GM12878 (cell line): Measurements from ENCODE around the gene PRTFDC1. TPM values are rescaled to one million over a fixed set of nuclear protein-coding genes. Genes with fewer than 3 reads are reported as not detected.
A peak's percentile ranks its signal among the peaks of the same experiment; 100 is the strongest.

Source experiments
- ATAC-seq: fragments of 200-7000 bp; cut with Tn5 transposase; 3 replicates; pipeline ENCODE4 v1.9.1; 2020; ENCODE audit warnings: mild to moderate bottlenecking, moderate library complexity
- BruUV-seq: library from RNA; stranded (reverse); fragments of 400-500 nt; replicated peaks from 2 replicates; lab custom pipeline; 2021; lab: Mats Ljungman, UMichigan
- CTCF ChIA-PET: fragments of 300-600 bp; sonication (Branson Sonifier 250); formaldehyde crosslinking; extraction: SDS; loops from one replicate; lab custom pipeline; 2021; ENCODE audit warnings: inconsistent platforms; lab: Yijun Ruan, JAX
- POLR2A ChIA-PET: fragments of 350-600 bp; formaldehyde crosslinking; extraction: SDS; loops from one replicate; lab custom pipeline; 2021; ENCODE audit warnings: inconsistent platforms; lab: Charles Lee
- RAD21 ChIA-PET: fragments of 300-600 bp; sonication (Branson Sonifier 250); formaldehyde crosslinking; loops from one replicate; lab custom pipeline; 2023; ENCODE audit warnings: antibody characterized with exemption; ENCODE audit not compliant: unreplicated experiment; lab: Charles Lee
- SMC1A ChIA-PET: fragments of 300-600 bp; sonication (Branson Sonifier 250); formaldehyde crosslinking; loops from one replicate; lab custom pipeline; 2023; ENCODE audit not compliant: unreplicated experiment, uncharacterized antibody; lab: Charles Lee
- DNase-seq: peaks from one replicate; pipeline ENCODE4 v3.0.0-alpha.2; 2011; ENCODE audit warnings: low read depth, low spot score
- FAIRE-seq: peaks from 3 replicates; lab custom pipeline; 2011; peaks lifted over from hg19 to GRCh38; lab: Jason Lieb, UNC
- H2AFZ ChIP-seq: 2 replicates; pipeline ENCODE4 v1.6.0; 2011; ENCODE audit warnings: low read depth, low read length, control low read depth; ENCODE audit not compliant: control insufficient read depth
- H3K27ac ChIP-seq: 2 replicates; pipeline ENCODE4 v1.5.1; 2011; ENCODE audit warnings: control low read depth; ENCODE audit not compliant: control insufficient read depth, insufficient read depth
- H3K27me3 ChIP-seq, 2 experiments: replicated peaks in 1 of 2; 2 replicates each; pipeline versions ENCODE4 v1.6.0 to v1.6.1; 2011; ENCODE audit warnings: low read length in 1 of 2; ENCODE audit not compliant: control insufficient read depth in 2 of 2, insufficient read depth in 2 of 2
- H3K36me3 ChIP-seq, 2 experiments: 2 replicates each; pipeline ENCODE4 v1.5.1; 2011; ENCODE audit warnings: low read length in 1 of 2; ENCODE audit not compliant: control insufficient read depth in 2 of 2, insufficient read depth in 2 of 2
- H3K4me1 ChIP-seq: 2 replicates; pipeline ENCODE4 v1.6.1; 2011; ENCODE audit warnings: mild to moderate bottlenecking, low read length, moderate library complexity, mixed read lengths; ENCODE audit not compliant: control insufficient read depth, insufficient read depth
- H3K4me2 ChIP-seq: 2 replicates; pipeline ENCODE4 v1.6.0; 2011; ENCODE audit warnings: control low read depth; ENCODE audit not compliant: control insufficient read depth, insufficient read depth
- H3K4me3 ChIP-seq: fragments of 200-600 bp; sonication (generic); 2 replicates; pipeline ENCODE4 v1.5.1; 2016
- H3K79me2 ChIP-seq: 2 replicates; pipeline ENCODE4 v1.6.0; 2011; ENCODE audit warnings: low read length; ENCODE audit not compliant: control insufficient read depth, insufficient read depth
- H3K9ac ChIP-seq: 2 replicates; pipeline ENCODE4 v1.8.0; 2011; ENCODE audit warnings: low read length, control low read depth, mixed read lengths; ENCODE audit not compliant: control insufficient read depth, insufficient read depth
- H3K9me3 ChIP-seq: replicated peaks from 3 replicates; pipeline ENCODE4 v1.5.1; 2011; ENCODE audit warnings: mild to moderate bottlenecking, low read length; ENCODE audit not compliant: control insufficient read depth, insufficient read depth
- H4K20me1 ChIP-seq: 2 replicates; pipeline ENCODE4 v1.6.0; 2011; ENCODE audit not compliant: control insufficient read depth, insufficient read depth
- ASH2L ChIP-seq: fragments of 300-600, 200-600 bp; sonication (generic); IDR thresholded peaks from 2 replicates; pipeline ENCODE4 v1.6.1; 2017; ENCODE audit warnings: low read depth, mild to moderate bottlenecking, borderline replicate concordance
- BACH1 ChIP-seq: fragments of 450-650 bp; IDR thresholded peaks from 2 replicates; pipeline ENCODE4 v1.6.1; 2017; ENCODE audit warnings: mild to moderate bottlenecking, borderline replicate concordance
- DPF2 ChIP-seq: fragments of 450-650 bp; IDR thresholded peaks from 2 replicates; pipeline ENCODE4 v1.6.1; 2017; ENCODE audit warnings: mild to moderate bottlenecking
- HCFC1 ChIP-seq: fragments of 150-350 bp; IDR thresholded peaks from 2 replicates; pipeline ENCODE4 v1.6.1; 2014; ENCODE audit warnings: low read length
- MTA3 ChIP-seq: IDR thresholded peaks from 2 replicates; pipeline ENCODE4 v1.6.1; 2012; ENCODE audit warnings: low read length, inconsistent platforms, borderline replicate concordance
- NFYB ChIP-seq: IDR thresholded peaks from 2 replicates; pipeline ENCODE4 v1.6.1; 2011; ENCODE audit warnings: low read depth, mild to moderate bottlenecking, low read length, improper control_type of control experiment, moderate library complexity; ENCODE audit not compliant: insufficient read depth
- RB1 ChIP-seq: fragments of 450-650 bp; formaldehyde crosslinking; IDR thresholded peaks from 2 replicates; pipeline ENCODE4 v1.6.1; 2017; ENCODE audit warnings: mild to moderate bottlenecking, borderline replicate concordance
- RELA ChIP-seq: fragments of 450-650 bp; IDR thresholded peaks from 2 replicates; pipeline ENCODE4 v1.8.0; 2014; ENCODE audit warnings: borderline replicate concordance; ENCODE audit not compliant: partially characterized antibody
- TCF12 ChIP-seq: IDR thresholded peaks from 2 replicates; pipeline ENCODE4 v1.6.1; 2011; ENCODE audit warnings: low read depth, mild to moderate bottlenecking, low read length
- YY1 ChIP-seq: IDR thresholded peaks from 2 replicates; pipeline ENCODE4 v1.6.1; 2011; ENCODE audit warnings: low read depth, mild to moderate bottlenecking, low read length
- ZNF217 ChIP-seq: fragments of 450-650 bp; IDR thresholded peaks from 2 replicates; pipeline ENCODE4 v1.6.1; 2017; ENCODE audit warnings: antibody characterized with exemption, mild to moderate bottlenecking
- ZZZ3 ChIP-seq: IDR thresholded peaks from 2 replicates; pipeline ENCODE4 v1.6.1; 2011; ENCODE audit warnings: low read depth; ENCODE audit not compliant: control insufficient read depth, insufficient read length
- WGBS: methylation state at CpG from one replicate; pipeline ENCODE4 v1.1.6; 2016; ENCODE audit warnings: low lambda C conversion rate; ENCODE audit not compliant: insufficient replicate concordance, insufficient coverage; ENCODE audit errors: missing lambda C conversion rate; 5-methylcytosine and 5-hydroxymethylcytosine counted together
- in situ Hi-C: fragments of 300-500 bp; cut with MboI; formaldehyde crosslinking; loops from 9 replicates; pipeline ENCODE4 v1.14.3; 2018; ENCODE audit warnings: mixed read lengths
- intact Hi-C: fragments of 100-400 bp; cut with micrococcal nuclease; formaldehyde crosslinking; loops from one replicate; pipeline ENCODE4 v1.14.2; 2022; ENCODE audit not compliant: unreplicated experiment
- polyA plus RNA-seq, 11 experiments: library from polyadenylated mRNA; depleted of rRNA in 4 of 11; unstranded in 6 of 11; stranded (reverse) in 5 of 11; fragments of >200 nt; fragmentation: Nextera tagmentation in 4 of 11; fragmentation: Illumina TruSeq in 1 of 11; extraction: Ambion mirVana in 4 of 11; extraction: Trizol in 1 of 11; gene quantifications; 1 replicate in 1 of 11; 2 replicates in 10 of 11; pipeline versions ENCODE4 v1.2.1 to v1.2.3, GENCODE V29; 2011 to 2016; ENCODE audit warnings: inconsistent platforms in 2 of 11, missing spikeins in 2 of 11, low read depth in 1 of 11
- total RNA-seq, 4 experiments: library from RNA; depleted of rRNA in 3 of 4; stranded (reverse); fragments of >200 nt in 3 of 4; fragmentation: Illumina TruSeq in 1 of 4; extraction: Trizol in 1 of 4; gene quantifications; 2 replicates each; pipeline versions ENCODE4 v1.2.1 to v1.2.3, GENCODE V29; 2013 to 2021
- TF ChIP-seq, protein P1 (sequence below): fragments of 450-650 bp; formaldehyde crosslinking; IDR thresholded peaks from 2 replicates; pipeline ENCODE4 v1.4.0; 2022; ENCODE audit warnings: mild to moderate bottlenecking, moderate library complexity
- TF ChIP-seq, protein P2 (sequence below): fragments of 450-650 bp; IDR thresholded peaks from 2 replicates; pipeline ENCODE4 v1.6.1; 2016; ENCODE audit warnings: mild to moderate bottlenecking
- TF ChIP-seq, protein P3 (sequence below): IDR thresholded peaks from 2 replicates; pipeline ENCODE4 v1.6.1; 2012; ENCODE audit warnings: low read length, inconsistent platforms

The PRTFDC1 gene
- total and polyA plus RNA-seq, 10 of the 15 experiments (the other 5 are each of a cell fraction or from before 2014, with no cell fraction given), result 5.5 to 17.3 (median 11.3) TPM

DNA sequence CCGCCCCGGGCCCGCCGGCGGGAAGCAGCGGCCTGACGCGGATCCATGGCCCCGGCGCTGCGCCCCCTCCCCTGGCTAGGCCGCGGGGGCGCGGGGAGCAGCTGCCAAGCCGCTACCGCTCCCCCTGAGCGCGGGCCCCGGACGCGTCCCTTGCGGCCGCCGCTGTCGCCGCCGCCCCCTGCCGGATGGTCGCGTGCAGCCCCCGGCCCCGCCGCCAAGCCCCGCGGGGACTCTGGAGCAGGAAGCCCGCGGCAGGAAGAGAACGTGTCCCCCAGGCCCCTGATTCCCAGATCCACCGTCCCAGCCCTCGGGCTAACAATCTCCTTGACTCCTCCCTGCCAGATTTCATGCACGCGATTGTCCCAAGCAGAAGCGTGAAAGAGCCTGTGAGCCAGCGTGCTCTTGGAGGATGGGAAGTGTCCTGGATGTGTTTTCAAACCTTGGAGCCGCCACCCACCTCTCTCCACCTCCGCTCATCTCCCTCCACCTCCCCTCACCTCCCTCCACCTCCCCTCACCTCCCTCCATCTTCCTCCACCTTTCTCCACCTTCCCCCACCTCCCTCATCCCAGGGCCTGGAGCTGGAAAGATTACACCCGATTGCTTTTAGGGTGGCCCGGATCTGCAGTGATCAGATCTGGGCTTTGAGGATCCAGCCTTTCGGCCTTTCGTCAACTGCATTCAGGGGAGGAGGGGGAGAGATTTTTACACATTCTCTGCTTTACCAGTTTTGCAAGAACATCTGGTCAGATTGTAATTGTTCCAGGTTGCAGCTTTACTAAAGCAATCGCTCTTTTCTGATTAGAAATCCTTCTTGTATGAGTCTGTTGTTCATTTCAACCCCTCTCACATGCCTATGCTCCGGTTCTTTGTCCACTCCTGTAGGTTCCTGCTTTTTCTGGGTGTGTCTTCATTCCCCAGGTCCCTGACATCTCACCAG, 570 bp upstream of the PRTFDC1 start:
- ATAC-seq (peak; percentile 72), FAIRE-seq (no peak), DNase-seq (no peak)
- 25% methylated on average over 32 of the region's 53 CpGs for WGBS
- CTCF ChIA-PET, result interaction anchor here (0.9 to 5.6 kb wide), 10 partner anchors 24 to 336 kb away, joined by 3 to 56 read pairs (median 4); no protein-coding TSS in a partner anchor
- Histone ChIP-seq H3K79me2 (no peaks in the 10 kb centered on the region), H3K9ac (peak overlapping the region; percentile 49; the same call in 1 of the 2 replicates), H3K4me3 (peak overlapping the region; percentile 66; the same call in 1 of the 2 replicates), H3K4me2 (peak overlapping the region; percentile 78), H3K27ac (no peak overlapping the region), H4K20me1 (no peaks in the 10 kb centered on the region), H3K9me3 (no peaks in the 10 kb centered on the region; the same call in 1 of the 3 replicates), H3K4me1 (peaks cover under 1% of the 10 kb centered on the region; the same call in 1 of the 2 replicates), H2AFZ (peak overlapping the region; percentile 85), H3K27me3 (no peaks in the 10 kb centered on the region), H3K36me3 (no peaks in the 10 kb centered on the region)
- RAD21 ChIA-PET, result interaction anchor here (0.7 to 16.1 kb wide), 16 partner anchors 9 to 335 kb away, joined by 3 to 274 read pairs (median 6); partner anchors contain the start of gene ARHGAP21
- in situ Hi-C loops, result no loop called here
- POLR2A ChIA-PET, result interaction anchor here (0.6 to 7.0 kb wide), 4 partner anchors 8 to 318 kb away, joined by 3 to 103 read pairs (median 8); partner anchors contain the start of gene ARHGAP21
- BruUV-seq, result no TSS peak
- intact Hi-C loops, result no loop called here
- SMC1A ChIA-PET, result interaction anchor here (0.8 to 7.1 kb wide), 10 partner anchors 22 to 310 kb away, joined by 3 to 70 read pairs (median 7); no protein-coding TSS in a partner anchor
- TF ChIP-seq RELA (no peak), ZZZ3 (no peak), TCF12 (0 out of 2 replicates have a peak, but pooled peaks have one; percentile 3), DPF2 (peak; percentile 40; the same call in 1 of the 2 replicates), NFYB (no peak), YY1 (no peak), ASH2L (no peak), ZNF217 (no peak), MTA3 (no peak), HCFC1 (no peak), BACH1 (peak; percentile 64), RB1 (no peak; the same call in 1 of the 2 replicates)
- TF ChIP-seq, protein P1, sequence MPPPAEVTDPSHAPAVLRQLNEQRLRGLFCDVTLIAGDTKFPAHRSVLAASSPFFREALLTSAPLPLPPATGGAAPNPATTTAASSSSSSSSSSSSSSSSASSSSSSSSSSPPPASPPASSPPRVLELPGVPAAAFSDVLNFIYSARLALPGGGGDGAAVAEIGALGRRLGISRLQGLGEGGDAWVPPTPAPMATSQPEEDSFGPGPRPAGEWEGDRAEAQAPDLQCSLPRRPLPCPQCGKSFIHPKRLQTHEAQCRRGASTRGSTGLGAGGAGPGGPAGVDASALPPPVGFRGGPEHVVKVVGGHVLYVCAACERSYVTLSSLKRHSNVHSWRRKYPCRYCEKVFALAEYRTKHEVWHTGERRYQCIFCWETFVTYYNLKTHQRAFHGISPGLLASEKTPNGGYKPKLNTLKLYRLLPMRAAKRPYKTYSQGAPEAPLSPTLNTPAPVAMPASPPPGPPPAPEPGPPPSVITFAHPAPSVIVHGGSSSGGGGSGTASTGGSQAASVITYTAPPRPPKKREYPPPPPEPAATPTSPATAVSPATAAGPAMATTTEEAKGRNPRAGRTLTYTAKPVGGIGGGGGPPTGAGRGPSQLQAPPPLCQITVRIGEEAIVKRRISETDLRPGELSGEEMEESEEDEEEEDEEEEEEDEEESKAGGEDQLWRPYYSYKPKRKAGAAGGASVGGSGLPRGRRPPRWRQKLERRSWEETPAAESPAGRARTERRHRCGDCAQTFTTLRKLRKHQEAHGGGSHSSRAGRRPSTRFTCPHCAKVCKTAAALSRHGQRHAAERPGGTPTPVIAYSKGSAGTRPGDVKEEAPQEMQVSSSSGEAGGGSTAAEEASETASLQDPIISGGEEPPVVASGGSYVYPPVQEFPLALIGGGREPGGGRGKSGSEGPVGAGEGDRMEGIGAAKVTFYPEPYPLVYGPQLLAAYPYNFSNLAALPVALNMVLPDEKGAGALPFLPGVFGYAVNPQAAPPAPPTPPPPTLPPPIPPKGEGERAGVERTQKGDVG, result no peak
- TF ChIP-seq, protein P2, sequence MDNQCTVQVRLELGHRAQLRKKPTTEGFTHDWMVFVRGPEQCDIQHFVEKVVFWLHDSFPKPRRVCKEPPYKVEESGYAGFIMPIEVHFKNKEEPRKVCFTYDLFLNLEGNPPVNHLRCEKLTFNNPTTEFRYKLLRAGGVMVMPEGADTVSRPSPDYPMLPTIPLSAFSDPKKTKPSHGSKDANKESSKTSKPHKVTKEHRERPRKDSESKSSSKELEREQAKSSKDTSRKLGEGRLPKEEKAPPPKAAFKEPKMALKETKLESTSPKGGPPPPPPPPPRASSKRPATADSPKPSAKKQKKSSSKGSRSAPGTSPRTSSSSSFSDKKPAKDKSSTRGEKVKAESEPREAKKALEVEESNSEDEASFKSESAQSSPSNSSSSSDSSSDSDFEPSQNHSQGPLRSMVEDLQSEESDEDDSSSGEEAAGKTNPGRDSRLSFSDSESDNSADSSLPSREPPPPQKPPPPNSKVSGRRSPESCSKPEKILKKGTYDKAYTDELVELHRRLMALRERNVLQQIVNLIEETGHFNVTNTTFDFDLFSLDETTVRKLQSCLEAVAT, result peak; percentile 22; the same call in 1 of the 2 replicates
- TF ChIP-seq, protein P3, sequence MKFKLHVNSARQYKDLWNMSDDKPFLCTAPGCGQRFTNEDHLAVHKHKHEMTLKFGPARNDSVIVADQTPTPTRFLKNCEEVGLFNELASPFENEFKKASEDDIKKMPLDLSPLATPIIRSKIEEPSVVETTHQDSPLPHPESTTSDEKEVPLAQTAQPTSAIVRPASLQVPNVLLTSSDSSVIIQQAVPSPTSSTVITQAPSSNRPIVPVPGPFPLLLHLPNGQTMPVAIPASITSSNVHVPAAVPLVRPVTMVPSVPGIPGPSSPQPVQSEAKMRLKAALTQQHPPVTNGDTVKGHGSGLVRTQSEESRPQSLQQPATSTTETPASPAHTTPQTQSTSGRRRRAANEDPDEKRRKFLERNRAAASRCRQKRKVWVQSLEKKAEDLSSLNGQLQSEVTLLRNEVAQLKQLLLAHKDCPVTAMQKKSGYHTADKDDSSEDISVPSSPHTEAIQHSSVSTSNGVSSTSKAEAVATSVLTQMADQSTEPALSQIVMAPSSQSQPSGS, result no peak
